GM18873 (cell line): ENCODE measurements around the gene MCM10.
"Not testable (repeated sequence)": the region's sequence is repeated elsewhere in the genome, so short reads cannot be mapped to it uniquely, and the experiment has no call there.

Experiments
- ATAC-seq: cut with Tn5 transposase; IDR thresholded peaks from one replicate; pipeline ENCODE4 v1.9.1; 2021; ENCODE audit warnings: mild to moderate bottlenecking, moderate library complexity, moderate number of reproducible peaks; ENCODE audit not compliant: unreplicated experiment, low FRiP score

The MCM10 gene

DNA sequence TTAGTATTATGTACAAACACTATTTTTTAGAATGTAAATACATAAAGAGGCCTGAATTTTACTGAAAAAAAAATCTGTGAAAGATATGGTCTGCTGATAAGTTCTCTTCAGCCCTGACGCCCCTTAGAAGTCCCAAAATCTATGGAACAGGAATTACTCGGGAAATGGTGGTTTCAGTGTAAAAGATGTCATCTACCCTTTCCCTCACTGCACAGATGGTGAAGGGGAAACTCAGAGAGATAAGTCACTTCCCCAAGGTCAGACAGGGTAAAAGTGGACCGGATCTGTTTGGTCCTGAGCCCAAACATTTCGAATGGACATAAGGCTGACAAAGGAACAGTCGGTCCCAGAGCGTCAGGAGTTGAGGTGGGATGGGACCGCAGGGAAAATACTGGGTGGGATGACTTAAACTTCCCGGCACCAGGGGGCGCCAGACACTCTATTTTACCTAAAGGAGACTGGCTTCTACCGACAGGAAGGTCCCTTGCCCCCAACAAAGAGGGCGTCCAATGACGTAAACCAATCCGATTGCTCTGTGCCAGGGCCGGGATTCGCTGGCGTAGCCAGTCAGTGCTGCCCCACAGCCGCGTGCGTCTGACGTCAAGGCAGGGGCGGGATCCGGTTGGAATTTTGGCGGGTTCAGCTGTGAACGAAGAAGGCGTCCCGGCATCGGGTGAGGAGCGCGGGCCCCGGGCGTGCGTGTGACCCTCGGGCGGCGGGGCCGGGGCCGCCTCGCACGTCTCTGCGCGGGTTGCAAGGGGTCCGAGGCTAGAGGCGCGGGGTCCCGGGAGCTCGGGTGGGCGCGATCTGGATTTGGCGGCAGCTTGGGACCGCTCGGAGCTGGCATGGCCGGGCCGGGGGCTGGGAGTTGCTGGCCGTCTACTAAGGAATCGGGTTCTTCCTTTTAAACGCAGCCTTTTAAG, at the start of gene MCM10:
MCM10 (plus strand) TSS at position 625 of the 923 bp plus-strand sequence. CDS start 2,645 bp downstream, outside the sequence.
- ATAC-seq = peak; percentile 99

- no peak for ATAC-seq
These were observed 47.8 kb upstream of the MCM10 start for GRCh38 chr10:13113544-13113943.

GRCh38 chr10:13115832-13116803, 45.2 kb upstream of the MCM10 start:
- no peak for ATAC-seq

GRCh38 chr10:13117841-13118783, 43.2 kb upstream of the MCM10 start:
- no peak for ATAC-seq

- ATAC-seq = no peak
These were observed 42.5 kb upstream of the MCM10 start for GRCh38 chr10:13118784-13119410.

DNA sequence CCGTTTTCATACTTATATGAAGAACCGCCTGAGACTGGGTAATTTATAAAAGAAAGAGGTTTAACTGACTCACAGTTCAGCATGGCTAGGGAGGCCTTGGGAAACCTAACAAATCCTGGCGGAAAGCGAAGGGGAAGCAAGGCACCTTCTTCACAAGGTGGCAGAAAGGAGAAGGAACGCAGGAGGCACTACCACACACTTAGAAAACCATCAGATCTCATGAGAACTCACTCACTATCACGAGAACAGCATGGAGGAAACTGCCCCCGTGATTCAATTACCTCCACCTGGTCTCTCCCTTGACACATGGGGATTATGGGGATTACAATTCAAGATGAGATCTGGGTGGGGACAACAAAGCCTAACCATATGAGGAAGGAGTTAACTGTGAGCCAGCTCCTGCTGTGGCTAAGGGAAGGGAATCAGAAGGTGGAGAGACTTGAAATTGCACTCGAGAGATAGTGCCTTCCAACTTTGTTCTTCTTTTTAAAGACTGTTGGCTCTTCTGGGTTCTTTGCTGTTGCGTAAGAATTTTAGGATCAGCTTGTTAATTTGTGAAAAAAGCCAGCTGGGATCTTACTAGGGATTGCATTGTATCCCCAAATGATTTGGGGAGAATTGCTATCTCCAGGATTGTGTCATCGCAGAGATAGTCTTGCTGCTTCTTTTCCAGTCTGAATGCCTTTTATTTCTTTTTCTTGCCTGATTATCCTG, 40.4 kb upstream of the MCM10 start:
- ATAC-seq = no peak

GRCh38 chr10:13121500-13121854, 39.9 kb upstream of the MCM10 start:
- no peak for ATAC-seq

DNA sequence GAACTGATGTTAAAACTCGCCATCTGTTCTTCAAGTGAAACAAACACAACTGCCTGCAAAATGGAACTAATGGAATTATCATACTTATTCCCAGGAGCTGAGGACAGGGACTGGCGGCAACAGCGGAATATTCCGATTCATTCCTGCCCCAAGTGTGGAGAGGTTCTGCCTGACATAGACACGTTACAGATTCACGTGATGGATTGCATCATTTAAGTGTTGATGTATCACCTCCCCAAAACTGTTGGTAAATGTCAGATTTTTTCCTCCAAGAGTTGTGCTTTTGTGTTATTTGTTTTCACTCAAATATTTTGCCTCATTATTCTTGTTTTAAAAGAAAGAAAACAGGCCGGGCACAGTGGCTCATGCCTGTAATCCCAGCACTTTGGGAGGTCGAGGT, 24.7 kb upstream of the MCM10 start:
- ATAC-seq = no peak

- ATAC-seq = no peak
These were observed 22.2 kb upstream of the MCM10 start for GRCh38 chr10:13139150-13139549.

DNA sequence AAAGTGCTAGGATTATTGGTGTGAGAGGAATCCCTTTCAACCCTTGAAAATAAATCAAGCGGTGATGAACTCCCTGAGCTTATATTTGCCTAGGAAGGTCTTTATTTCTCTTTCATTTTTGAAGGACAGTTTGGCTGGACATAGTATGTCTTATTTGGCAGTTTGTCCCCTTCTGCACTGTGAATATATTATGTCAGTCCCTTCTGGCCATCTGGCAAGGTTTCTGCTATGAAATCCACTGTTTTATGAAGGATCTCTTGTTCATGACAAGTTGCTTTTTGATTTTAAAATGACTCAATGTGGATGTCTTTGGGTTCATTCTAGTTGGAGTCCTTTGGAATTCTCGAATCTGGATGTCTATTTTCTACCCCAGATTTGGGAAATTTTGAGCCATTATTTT, 21.7 kb upstream of the MCM10 start:
- ATAC-seq = no peak

GRCh38 chr10:13140627-13141190, 20.6 kb upstream of the MCM10 start:
- ATAC-seq = no peak

- no peak for ATAC-seq
These were observed 17.6 kb upstream of the MCM10 start for GRCh38 chr10:13143766-13144165.

- no peak for ATAC-seq
These were observed 16.5 kb upstream of the MCM10 start for GRCh38 chr10:13144814-13145213.

- no peak for ATAC-seq
These were observed 15.0 kb upstream of the MCM10 start for GRCh38 chr10:13146379-13146778.

DNA sequence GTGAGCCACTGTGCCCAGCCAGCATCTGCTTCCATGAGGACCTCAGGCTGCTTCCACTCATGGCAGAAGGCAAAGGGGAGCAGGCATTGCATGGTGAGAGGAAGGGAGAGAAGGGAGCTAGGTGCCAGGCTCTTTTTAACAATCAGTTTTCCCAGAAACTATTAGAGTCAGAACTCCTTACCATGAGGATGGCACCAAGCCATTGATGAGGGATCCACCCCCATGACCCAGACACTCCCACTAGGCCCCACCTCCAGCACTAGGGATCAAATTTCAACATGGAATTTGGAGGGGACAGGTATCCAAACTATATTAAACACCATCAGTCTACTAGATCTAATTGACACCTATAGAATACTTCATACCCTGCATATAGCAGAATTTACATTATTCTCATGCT, 14.2 kb upstream of the MCM10 start:
- no peak for ATAC-seq

GRCh38 chr10:13152296-13152695, 9.1 kb upstream of the MCM10 start:
- ATAC-seq = no peak

GRCh38 chr10:13155860-13156259, 5.5 kb upstream of the MCM10 start:
- not testable (repeated sequence) for ATAC-seq

DNA sequence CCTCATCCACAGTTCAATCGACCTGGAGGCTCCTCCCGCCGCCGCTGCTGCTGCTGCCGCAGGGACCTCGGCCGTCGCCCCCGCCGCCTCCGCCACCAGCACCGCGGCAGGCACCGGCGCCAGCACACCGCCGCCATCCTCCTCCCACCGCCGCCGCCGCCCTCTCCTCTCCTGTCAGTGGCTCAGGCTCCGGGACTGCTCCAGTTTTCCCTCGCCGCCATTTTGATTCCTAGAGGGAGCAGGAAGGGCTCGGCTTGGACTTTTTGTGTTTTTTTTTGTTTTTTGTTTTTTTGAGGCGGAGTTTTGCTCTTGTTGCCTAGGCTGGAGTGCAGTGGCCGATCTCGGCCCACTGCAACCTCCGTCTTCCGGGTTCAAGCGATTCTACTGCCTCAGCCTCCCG, 3.0 kb upstream of the MCM10 start:
- ATAC-seq = no peak

- no peak for ATAC-seq
These were observed 506 bp downstream of the MCM10 start for GRCh38 chr10:13161857-13162271.
